GM21619 (cell line): ENCODE results near the gene PAFAH1B2.

Experiments used
- ATAC-seq: cut with Tn5 transposase; IDR thresholded peaks from one replicate; pipeline ENCODE4 v1.9.1; 2021; ENCODE audit not compliant: unreplicated experiment

The PAFAH1B2 gene

GRCh38 chr11:117220568-117220967 is 76.5 kb downstream of the PAFAH1B2 start:
- no peak for ATAC-seq

GRCh38 chr11:117220999-117221774 is 77.1 kb downstream of the PAFAH1B2 start:
- no peak for ATAC-seq

- no peak for ATAC-seq
Measured at GRCh38 chr11:117221775-117222517, 77.9 kb downstream of the PAFAH1B2 start.

- ATAC-seq, result no peak
Measured at GRCh38 chr11:117222991-117223740, 79.1 kb downstream of the PAFAH1B2 start.

- no peak for ATAC-seq
Measured at GRCh38 chr11:117223741-117224689, 79.9 kb downstream of the PAFAH1B2 start.

- no peak for ATAC-seq
Measured at GRCh38 chr11:117225553-117226170, 81.6 kb downstream of the PAFAH1B2 start.
